Fibroblast of mammary gland (primary cell): ENCODE data around the gene MNX1.

ENCODE experiments used
- DNase-seq: peaks from one replicate; pipeline ENCODE4 v3.0.0-alpha.2; 2010; ENCODE audit warnings: low read depth
- H3K4me3 ChIP-seq: 2 replicates; pipeline ENCODE4 v1.5.1; 2011; ENCODE audit warnings: low read depth, mild to moderate bottlenecking, low read length, moderate library complexity; ENCODE audit not compliant: control insufficient read depth
- CTCF ChIP-seq: conservative IDR thresholded peaks from 2 replicates; pipeline ENCODE4 v1.5.1; 2011; ENCODE audit warnings: low read depth, low read length, inconsistent platforms; ENCODE audit not compliant: control insufficient read depth, insufficient read depth

Gene MNX1

GRCh38 chr7:157018997-157019608 lies 8.6 kb upstream of the MNX1 start:
- no peak for TF ChIP-seq CTCF
- H3K4me3 ChIP-seq: no peak overlapping the region
- no peak for DNase-seq

GRCh38 chr7:157018328-157018996 lies 8.0 kb upstream of the MNX1 start:
- H3K4me3 ChIP-seq: no peak overlapping the region
- no peak for DNase-seq
- TF ChIP-seq CTCF: no peak

- no peak overlapping the region for H3K4me3 ChIP-seq
- no peak for TF ChIP-seq CTCF
- DNase-seq: no peak
Measured at GRCh38 chr7:157017603-157018327, 7.3 kb upstream of the MNX1 start.

- DNase-seq: no peak
- TF ChIP-seq CTCF: no peak
- H3K4me3 ChIP-seq: no peak overlapping the region
Measured at GRCh38 chr7:157017149-157017548, 6.7 kb upstream of the MNX1 start.

- DNase-seq: no peak
- TF ChIP-seq CTCF: no peak
Measured at GRCh38 chr7:157016352-157017041, 6.0 kb upstream of the MNX1 start.

GRCh38 chr7:157016024-157016351 lies 5.5 kb upstream of the MNX1 start:
- no peak overlapping the region for H3K4me3 ChIP-seq
- TF ChIP-seq CTCF: no peak
- DNase-seq: no peak

More at GRCh38 chr7:157016352-157017041, 6.0 kb upstream of the MNX1 start:
- no peak overlapping the region for H3K4me3 ChIP-seq
